HUES6 (cell line): ENCODE results near the gene IDUA.

Experiments
- H3K27ac ChIP-seq: 2 replicates; pipeline ENCODE4 v1.7.0; 2013; ENCODE audit warnings: low read depth, mild to moderate bottlenecking, low read length, inconsistent platforms
- H3K27me3 ChIP-seq: 2 replicates; pipeline ENCODE4 v1.6.1; 2013; ENCODE audit warnings: low read length; ENCODE audit not compliant: control insufficient read depth, insufficient read depth
- H3K36me3 ChIP-seq: 2 replicates; pipeline ENCODE4 v1.6.1; 2013; ENCODE audit warnings: low read length; ENCODE audit not compliant: control insufficient read depth, insufficient read depth
- H3K4me1 ChIP-seq: 2 replicates; pipeline ENCODE4 v1.6.1; 2013; ENCODE audit warnings: low read length; ENCODE audit not compliant: control insufficient read depth, insufficient read depth
- H3K4me3 ChIP-seq: 2 replicates; pipeline ENCODE4 v1.5.1; 2013; ENCODE audit warnings: low read depth, low read length
- H3K9ac ChIP-seq: one replicate; pipeline ENCODE4 v1.6.1; 2013; ENCODE audit warnings: mild to moderate bottlenecking, low read length
- H3K9me3 ChIP-seq: 2 replicates; pipeline ENCODE4 v1.6.1; 2013; ENCODE audit warnings: low read depth, low read length; ENCODE audit not compliant: control insufficient read depth, insufficient read depth

Gene IDUA

GRCh38 chr4:1000686-1001260 is 13.9 kb downstream of the IDUA start:
- Histone ChIP-seq H3K36me3 (no peaks in the 10 kb centered on the region), H3K27ac (no peak overlapping the region), H3K4me3 (no peak overlapping the region), H3K27me3 (peaks cover 98% of the 10 kb centered on the region), H3K9ac (no peak overlapping the region), H3K4me1 (peaks cover 14% of the 10 kb centered on the region), H3K9me3 (no peaks in the 10 kb centered on the region)

- H3K4me3 ChIP-seq = peak overlapping the region; percentile 56
- no peak overlapping the region for H3K9ac ChIP-seq
- peaks cover 97% of the 10 kb centered on the region for H3K27me3 ChIP-seq
Observed at GRCh38 chr4:1001561-1002130, 14.8 kb downstream of the IDUA start.

GRCh38 chr4:1002131-1002630 is 15.3 kb downstream of the IDUA start:
- Histone ChIP-seq H3K36me3 (no peaks in the 10 kb centered on the region), H3K9me3 (peaks cover 3% of the 10 kb centered on the region; the same call in 1 of the 2 replicates), H3K9ac (no peak overlapping the region), H3K27ac (no peak overlapping the region), H3K4me3 (peak overlapping the region; percentile 56), H3K4me1 (peaks cover 14% of the 10 kb centered on the region), H3K27me3 (peaks cover 98% of the 10 kb centered on the region)

More at GRCh38 chr4:1001561-1002130, 14.8 kb downstream of the IDUA start:
- no peaks in the 10 kb centered on the region for H3K9me3 ChIP-seq
- H3K27ac ChIP-seq = no peak overlapping the region
- no peaks in the 10 kb centered on the region for H3K36me3 ChIP-seq
- peaks cover 14% of the 10 kb centered on the region for H3K4me1 ChIP-seq

GRCh38 chr4:1002631-1003251 is 15.9 kb downstream of the IDUA start:
- H3K27me3 ChIP-seq = peaks cover 98% of the 10 kb centered on the region
- peaks cover 12% of the 10 kb centered on the region for H3K4me1 ChIP-seq
- no peak overlapping the region for H3K9ac ChIP-seq
- H3K9me3 ChIP-seq = peaks cover 3% of the 10 kb centered on the region; the same call in 1 of the 2 replicates
- no peaks in the 10 kb centered on the region for H3K36me3 ChIP-seq
- H3K27ac ChIP-seq = no peak overlapping the region
- peak overlapping the region; percentile 56 for H3K4me3 ChIP-seq

- Histone ChIP-seq H3K27ac (no peak overlapping the region), H3K4me1 (peaks cover 10% of the 10 kb centered on the region), H3K4me3 (peak overlapping the region; percentile 32; the same call in 1 of the 2 replicates), H3K27me3 (peaks cover 98% of the 10 kb centered on the region), H3K9me3 (peaks cover 3% of the 10 kb centered on the region; the same call in 1 of the 2 replicates), H3K36me3 (no peaks in the 10 kb centered on the region), H3K9ac (no peak overlapping the region)
Observed at GRCh38 chr4:1003271-1004070, 16.6 kb downstream of the IDUA start.

- H3K27ac ChIP-seq = no peak overlapping the region
- H3K4me3 ChIP-seq = no peak overlapping the region
- H3K36me3 ChIP-seq = no peaks in the 10 kb centered on the region
- H3K4me1 ChIP-seq = peaks cover 11% of the 10 kb centered on the region
- no peak overlapping the region for H3K9ac ChIP-seq
- H3K27me3 ChIP-seq = peaks cover 99% of the 10 kb centered on the region
- peaks cover 3% of the 10 kb centered on the region; the same call in 1 of the 2 replicates for H3K9me3 ChIP-seq
Observed at GRCh38 chr4:1004071-1004418, 17.2 kb downstream of the IDUA start.

GRCh38 chr4:1004557-1005485 is 18.0 kb downstream of the IDUA start:
- no peak overlapping the region for H3K9ac ChIP-seq
- no peak overlapping the region for H3K4me3 ChIP-seq
- H3K4me1 ChIP-seq = peaks cover 13% of the 10 kb centered on the region
- H3K9me3 ChIP-seq = peaks cover 3% of the 10 kb centered on the region; the same call in 1 of the 2 replicates
- no peak overlapping the region for H3K27ac ChIP-seq
- peaks cover 95% of the 10 kb centered on the region for H3K27me3 ChIP-seq
- no peaks in the 10 kb centered on the region for H3K36me3 ChIP-seq

GRCh38 chr4:1006856-1007255 is 20.0 kb downstream of the IDUA start:
- Histone ChIP-seq H3K4me1 (peaks cover 22% of the 10 kb centered on the region), H3K9ac (no peak overlapping the region), H3K27me3 (peaks cover 88% of the 10 kb centered on the region), H3K9me3 (peaks cover 3% of the 10 kb centered on the region; the same call in 1 of the 2 replicates), H3K4me3 (no peak overlapping the region), H3K27ac (no peak overlapping the region), H3K36me3 (no peaks in the 10 kb centered on the region)

- Histone ChIP-seq H3K27ac (no peak overlapping the region), H3K9ac (peak overlapping the region; percentile 16), H3K27me3 (peaks cover 83% of the 10 kb centered on the region), H3K36me3 (no peaks in the 10 kb centered on the region), H3K9me3 (peaks cover 3% of the 10 kb centered on the region; the same call in 1 of the 2 replicates), H3K4me3 (peak overlapping the region; percentile 41), H3K4me1 (peaks cover 15% of the 10 kb centered on the region)
Observed at GRCh38 chr4:1008840-1009541, 22.1 kb downstream of the IDUA start.
